PC-9 (cell line): ENCODE data around the gene PPP2R2B. TPM values are rescaled to one million over a fixed set of nuclear protein-coding genes. Genes with fewer than 3 reads are reported as not detected.

Experiments used
- BruUV-seq: library from RNA; stranded (reverse); fragments of 400-500 nt; replicated peaks from 2 replicates; lab custom pipeline; 2021; lab: Mats Ljungman, UMichigan
- CTCF ChIA-PET: fragments of 300-600 bp; sonication (Branson Sonifier 250); formaldehyde crosslinking; loops from one replicate; lab custom pipeline; 2022; ENCODE audit warnings: antibody characterized with exemption; lab: Charles Lee
- POLR2A ChIA-PET: fragments of 300-600 bp; sonication (Branson Sonifier 250); formaldehyde crosslinking; loops from one replicate; lab custom pipeline; 2022; ENCODE audit warnings: antibody characterized with exemption; ENCODE audit not compliant: unreplicated experiment; lab: Charles Lee
- DNase-seq, 2 experiments: peaks; one replicate each; pipeline versions ENCODE4 v3.0.0 to v3.0.0-alpha.2; 2015 to 2022; ENCODE audit warnings: mixed read lengths in 1 of 2
- H2AFZ ChIP-seq: fragments of 200-600 bp; sonication (generic); 2 replicates; pipeline ENCODE4 v1.8.1; 2017; ENCODE audit warnings: antibody characterized with exemption
- H3F3A ChIP-seq: fragments of 200-600 bp; sonication (generic); 2 replicates; pipeline ENCODE4 v1.8.1; 2017; ENCODE audit warnings: antibody characterized with exemption, mild to moderate bottlenecking, low read depth; ENCODE audit not compliant: insufficient read depth
- H3K27ac ChIP-seq: fragments of 200-600 bp; sonication (generic); 2 replicates; pipeline ENCODE4 v1.6.1; 2016; ENCODE audit warnings: mixed run types
- H3K27me3 ChIP-seq: fragments of 200-600 bp; sonication (generic); 2 replicates; pipeline ENCODE4 v1.6.1; 2016; ENCODE audit warnings: low read depth, mixed run types; ENCODE audit not compliant: insufficient read depth
- H3K36me3 ChIP-seq: fragments of 200-600 bp; sonication (generic); 2 replicates; pipeline ENCODE4 v1.6.1; 2016; ENCODE audit warnings: low read depth, mixed run types
- H3K4me1 ChIP-seq: fragments of 200-600 bp; sonication (generic); replicated peaks from 2 replicates; pipeline ENCODE4 v1.6.1; 2016; ENCODE audit warnings: mixed run types; ENCODE audit not compliant: insufficient read depth
- H3K4me2 ChIP-seq: fragments of 200-600 bp; sonication (generic); 2 replicates; pipeline ENCODE4 v1.6.1; 2017; ENCODE audit warnings: mixed run types
- H3K4me3 ChIP-seq: fragments of 200-600 bp; sonication (generic); 2 replicates; pipeline ENCODE4 v1.6.1; 2016; ENCODE audit warnings: mixed run types
- H3K79me2 ChIP-seq: fragments of 200-600 bp; sonication (generic); 2 replicates; pipeline ENCODE4 v1.6.1; 2017; ENCODE audit warnings: low read depth, mixed run types
- H3K9me2 ChIP-seq: fragments of 200-600 bp; sonication (generic); 2 replicates; pipeline ENCODE4 v1.8.1; 2017; ENCODE audit warnings: mild to moderate bottlenecking; ENCODE audit not compliant: insufficient read depth
- H3K9me3 ChIP-seq: fragments of 200-600 bp; sonication (generic); 2 replicates; pipeline ENCODE4 v1.8.1; 2016; ENCODE audit warnings: low read depth; ENCODE audit not compliant: insufficient read depth
- H4K20me1 ChIP-seq: fragments of 200-600 bp; sonication (generic); 2 replicates; pipeline ENCODE4 v1.8.1; 2017; ENCODE audit not compliant: insufficient read depth
- CTCF ChIP-seq: fragments of 200-600 bp; sonication (generic); conservative IDR thresholded peaks from 2 replicates; pipeline ENCODE4 v1.6.1; 2017; ENCODE audit warnings: mixed run types, antibody characterized with exemption, mild to moderate bottlenecking, moderate library complexity
- EZH2 ChIP-seq: fragments of 200-600 bp; sonication (generic); IDR thresholded peaks from 2 replicates; pipeline ENCODE4 v1.8.0; 2017; ENCODE audit warnings: antibody characterized with exemption, low read depth
- intact Hi-C: fragments of 100-400 bp; cut with micrococcal nuclease; formaldehyde crosslinking; loops from one replicate; pipeline ENCODE4 v1.10.0; 2022; ENCODE audit not compliant: unreplicated experiment
- total RNA-seq: library from RNA; stranded (reverse); gene quantifications from 2 replicates; pipeline ENCODE4 v1.2.3, GENCODE V29; 2021

PPP2R2B gene
- total RNA-seq, 1 experiment from 2014 or later, result not detected

- ChIA-PET POLR2A (interaction anchor here (0.6 kb wide), 1 partner anchor 9 kb away, joined by 3 read pairs; no protein-coding TSS in a partner anchor), CTCF (no interaction called here)
- Histone ChIP-seq H3K4me1 (peaks cover 17% of the 10 kb centered on the region), H3K79me2 (no peaks in the 10 kb centered on the region), H3K27ac (no peak overlapping the region), H3K4me3 (no peak overlapping the region), H3K27me3 (no peaks in the 10 kb centered on the region), H2AFZ (no peak overlapping the region), H3K4me2 (no peak overlapping the region), H4K20me1 (no peaks in the 10 kb centered on the region), H3K36me3 (no peaks in the 10 kb centered on the region; the same call in 1 of the 2 replicates), H3F3A (peaks cover 8% of the 10 kb centered on the region; the same call in 1 of the 2 replicates), H3K9me3 (no peaks in the 10 kb centered on the region), H3K9me2 (no peaks in the 10 kb centered on the region)
- no peak for TF ChIP-seq EZH2
- TF ChIP-seq CTCF, result no peak
- no TSS peak for BruUV-seq
- intact Hi-C loops, result no loop called here
- DNase-seq, result no peak
Observed at GRCh38 chr5:146719179-146719578, 159.4 kb downstream of the PPP2R2B start.

GRCh38 chr5:146718609-146719008, 159.9 kb downstream of the PPP2R2B start:
- CTCF ChIA-PET, result no interaction called here
- H4K20me1 ChIP-seq, result no peaks in the 10 kb centered on the region
- POLR2A ChIA-PET, result no interaction called here
- intact Hi-C loops, result no loop called here
- no peaks in the 10 kb centered on the region for H3K27me3 ChIP-seq
- no peak overlapping the region for H2AFZ ChIP-seq
- H3K4me2 ChIP-seq, result no peak overlapping the region
- peaks cover 8% of the 10 kb centered on the region; the same call in 1 of the 2 replicates for H3F3A ChIP-seq
- no peaks in the 10 kb centered on the region for H3K9me2 ChIP-seq
- TF ChIP-seq EZH2 (no peak), CTCF (no peak)
- no peak overlapping the region for H3K4me3 ChIP-seq
- no peak for DNase-seq
- no peak overlapping the region for H3K27ac ChIP-seq
- BruUV-seq, result no TSS peak
- H3K9me3 ChIP-seq, result no peaks in the 10 kb centered on the region
- H3K36me3 ChIP-seq, result no peaks in the 10 kb centered on the region; the same call in 1 of the 2 replicates
- peaks cover 17% of the 10 kb centered on the region for H3K4me1 ChIP-seq
- no peaks in the 10 kb centered on the region for H3K79me2 ChIP-seq

- CTCF ChIA-PET, result no interaction called here
- POLR2A ChIA-PET, result no interaction called here
- intact Hi-C loops, result no loop called here
Observed at GRCh38 chr5:146717951-146718350, 160.6 kb downstream of the PPP2R2B start.

More at GRCh38 chr5:146717951-146718350, 160.6 kb downstream of the PPP2R2B start:
- H3K4me3 ChIP-seq, result no peak overlapping the region
- peaks cover 16% of the 10 kb centered on the region for H3K4me1 ChIP-seq
- no TSS peak for BruUV-seq
- H3K36me3 ChIP-seq, result no peaks in the 10 kb centered on the region
- TF ChIP-seq CTCF (no peak), EZH2 (no peak)
- no peak for DNase-seq
- H3K4me2 ChIP-seq, result no peak overlapping the region
- H3K9me3 ChIP-seq, result no peaks in the 10 kb centered on the region
- H3K9me2 ChIP-seq, result no peaks in the 10 kb centered on the region
- H3K27ac ChIP-seq, result no peak overlapping the region
- no peaks in the 10 kb centered on the region for H3K79me2 ChIP-seq
- no peaks in the 10 kb centered on the region for H4K20me1 ChIP-seq
- peaks cover 8% of the 10 kb centered on the region; the same call in 1 of the 2 replicates for H3F3A ChIP-seq
- no peak overlapping the region for H2AFZ ChIP-seq
- no peaks in the 10 kb centered on the region for H3K27me3 ChIP-seq
